Ascending aorta (tissue), 2 donors: Measurements from ENCODE around the gene PCDHA3. TPM values are rescaled to one million over a fixed set of nuclear protein-coding genes. Genes with fewer than 3 reads are reported as not detected.
"Not testable (repeated sequence)": the region's sequence is repeated elsewhere in the genome, so short reads cannot be mapped to it uniquely, and the experiment has no call there.

Experiments
- DNase-seq, 2 donors: peaks; one replicate each; pipeline ENCODE4 v3.0.0-alpha.2; 2019; ENCODE audit warnings: low spot score in 2 of 2
- H3K27ac ChIP-seq, 2 donors: fragments of 200-600 bp; sonication (generic); one replicate each; pipeline ENCODE4 v1.5.1; 2016 to 2017; ENCODE audit warnings: mild to moderate bottlenecking in 1 of 2
- H3K27me3 ChIP-seq: fragments of 200-600 bp; sonication (generic); one replicate; pipeline ENCODE4 v1.5.1; 2017
- H3K36me3 ChIP-seq, 2 donors: fragments of 200-600 bp; sonication (generic); one replicate each; pipeline ENCODE4 v1.5.1; 2016
- H3K4me1 ChIP-seq, 2 donors: fragments of 200-600 bp; sonication (generic); one replicate each; pipeline ENCODE4 v1.5.1; 2016 to 2017; ENCODE audit warnings: mild to moderate bottlenecking in 1 of 2
- H3K4me3 ChIP-seq, 2 donors: fragments of 200-600 bp; sonication (generic); one replicate each; pipeline ENCODE4 v1.5.1; 2016 to 2017; ENCODE audit warnings: mild to moderate bottlenecking in 1 of 2
- H3K9me3 ChIP-seq, 2 donors: fragments of 200-600 bp; sonication (generic); one replicate each; pipeline ENCODE4 v1.5.1; 2016
- intact Hi-C: fragments of 100-400 bp; cut with DNase I; formaldehyde crosslinking; loops from one replicate; pipeline ENCODE4 v1.15.1; 2023
- total RNA-seq: library from RNA; depleted of rRNA; stranded (reverse); fragments of >200 nt; gene quantifications from one replicate; pipeline ENCODE4 v1.1.0, GENCODE V29; 2016
- TF ChIP-seq, protein P1 (sequence below), 3 experiments: fragments of 200-600 bp in 2 of 3; fragments of 450-650 bp in 1 of 3; sonication (generic) in 2 of 3; IDR thresholded peaks; one replicate each; pipeline ENCODE4 v1.5.1; 2016 to 2019; ENCODE audit warnings: antibody characterized with exemption in 3 of 3, mild to moderate bottlenecking in 1 of 3, moderate library complexity in 1 of 3

PCDHA3 gene
- total RNA-seq, 1 donor from 2014 or later: not detected

DNA sequence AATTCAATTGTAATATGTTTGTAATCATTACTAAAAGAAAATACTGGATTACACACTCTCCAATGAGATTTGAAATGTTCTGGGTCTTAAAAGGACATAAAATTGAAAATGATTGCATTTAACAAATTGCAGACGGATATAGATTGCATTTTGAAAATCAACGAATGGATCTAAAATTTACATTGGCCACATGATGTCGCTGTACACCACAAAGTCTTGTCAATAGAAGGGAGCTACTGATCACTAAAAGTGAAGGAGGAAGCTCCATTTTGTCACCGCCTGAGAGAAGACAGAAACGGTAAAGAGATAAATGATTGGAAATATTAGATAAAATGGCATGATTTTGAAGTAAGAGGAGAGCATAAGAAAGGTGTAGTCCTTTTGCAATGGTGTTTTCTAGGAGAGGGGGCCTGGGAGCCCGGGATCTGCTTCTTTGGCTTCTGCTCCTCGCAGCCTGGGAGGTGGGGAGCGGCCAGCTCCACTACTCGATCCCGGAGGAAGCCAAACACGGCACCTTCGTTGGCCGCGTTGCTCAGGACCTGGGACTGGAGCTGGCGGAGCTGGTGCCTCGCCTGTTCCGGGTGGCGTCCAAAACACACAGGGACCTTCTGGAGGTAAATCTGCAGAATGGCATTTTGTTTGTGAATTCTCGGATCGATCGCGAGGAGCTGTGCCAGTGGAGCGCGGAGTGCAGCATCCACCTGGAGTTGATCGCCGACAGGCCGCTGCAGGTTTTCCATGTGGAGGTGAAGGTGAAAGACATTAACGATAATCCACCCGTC is 14.8 kb upstream of the PCDHA3 start, which contains the start of gene PCDHA1:
PCDHA1 (plus strand) TSS at position 236 of the 782 bp plus-strand sequence.
- intact Hi-C loops: no loop called here
- Histone ChIP-seq H3K27me3 (no peaks in the 10 kb centered on the region), H3K4me1 (no peaks in the 10 kb centered on the region), H3K27ac (no peak within 1 kb of the TSS), H3K36me3 (no peaks in the 10 kb centered on the region), H3K9me3 (peaks cover 19 to 53% of the 10 kb centered on the region in 2 donors), H3K4me3 (no peak within 1 kb of the TSS)
- TF ChIP-seq, protein P1, sequence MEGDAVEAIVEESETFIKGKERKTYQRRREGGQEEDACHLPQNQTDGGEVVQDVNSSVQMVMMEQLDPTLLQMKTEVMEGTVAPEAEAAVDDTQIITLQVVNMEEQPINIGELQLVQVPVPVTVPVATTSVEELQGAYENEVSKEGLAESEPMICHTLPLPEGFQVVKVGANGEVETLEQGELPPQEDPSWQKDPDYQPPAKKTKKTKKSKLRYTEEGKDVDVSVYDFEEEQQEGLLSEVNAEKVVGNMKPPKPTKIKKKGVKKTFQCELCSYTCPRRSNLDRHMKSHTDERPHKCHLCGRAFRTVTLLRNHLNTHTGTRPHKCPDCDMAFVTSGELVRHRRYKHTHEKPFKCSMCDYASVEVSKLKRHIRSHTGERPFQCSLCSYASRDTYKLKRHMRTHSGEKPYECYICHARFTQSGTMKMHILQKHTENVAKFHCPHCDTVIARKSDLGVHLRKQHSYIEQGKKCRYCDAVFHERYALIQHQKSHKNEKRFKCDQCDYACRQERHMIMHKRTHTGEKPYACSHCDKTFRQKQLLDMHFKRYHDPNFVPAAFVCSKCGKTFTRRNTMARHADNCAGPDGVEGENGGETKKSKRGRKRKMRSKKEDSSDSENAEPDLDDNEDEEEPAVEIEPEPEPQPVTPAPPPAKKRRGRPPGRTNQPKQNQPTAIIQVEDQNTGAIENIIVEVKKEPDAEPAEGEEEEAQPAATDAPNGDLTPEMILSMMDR (IDR thresholded peaks at IDR 0.05): no peak
- DNase-seq: no peak

DNA sequence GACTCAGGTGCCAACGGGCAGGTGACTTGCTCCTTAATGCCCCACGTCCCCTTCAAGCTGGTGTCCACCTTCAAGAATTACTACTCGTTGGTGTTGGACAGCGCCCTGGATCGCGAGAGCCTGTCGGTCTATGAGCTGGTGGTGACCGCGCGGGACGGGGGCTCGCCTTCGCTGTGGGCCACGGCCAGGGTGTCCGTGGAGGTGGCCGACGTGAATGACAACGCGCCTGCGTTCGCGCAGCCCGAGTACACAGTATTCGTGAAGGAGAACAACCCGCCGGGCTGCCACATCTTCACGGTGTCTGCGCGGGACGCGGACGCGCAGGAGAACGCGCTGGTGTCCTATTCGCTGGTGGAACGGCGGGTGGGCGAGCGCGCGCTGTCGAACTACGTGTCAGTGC is 13.4 kb upstream of the PCDHA3 start:
- H3K27ac ChIP-seq, H3K4me1 ChIP-seq, intact Hi-C loops, H3K27me3 ChIP-seq, DNase-seq, H3K4me3 ChIP-seq, H3K36me3 ChIP-seq: not testable (repeated sequence)
- peaks cover 19 to 50% of the 10 kb centered on the region in 2 donors for H3K9me3 ChIP-seq

DNA sequence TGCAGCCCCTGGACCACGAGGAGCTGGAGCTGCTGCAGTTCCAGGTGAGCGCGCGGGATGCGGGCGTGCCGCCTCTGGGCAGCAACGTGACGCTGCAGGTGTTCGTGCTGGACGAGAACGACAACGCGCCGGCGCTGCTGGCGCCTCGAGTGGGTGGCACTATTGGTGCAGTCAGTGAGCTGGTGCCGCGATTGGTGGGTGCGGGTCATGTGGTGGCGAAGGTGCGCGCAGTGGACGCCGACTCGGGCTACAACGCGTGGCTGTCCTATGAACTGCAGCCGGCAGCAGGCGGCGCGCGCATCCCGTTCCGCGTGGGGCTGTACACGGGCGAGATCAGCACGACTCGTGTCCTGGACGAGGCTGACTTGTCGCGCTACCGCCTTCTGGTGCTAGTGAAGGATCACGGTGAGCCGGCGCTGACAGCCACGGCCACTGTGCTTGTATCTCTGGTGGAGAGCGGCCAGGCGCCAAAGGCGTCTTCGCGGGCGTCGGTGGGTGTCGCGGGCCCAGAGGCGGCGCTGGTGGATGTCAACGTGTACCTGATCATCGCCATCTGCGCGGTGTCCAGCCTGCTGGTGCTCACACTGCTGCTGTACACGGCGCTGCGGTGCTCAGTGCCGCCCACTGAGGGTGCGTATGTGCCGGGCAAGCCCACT is 12.9 kb upstream of the PCDHA3 start:
- H3K36me3 ChIP-seq, H3K27me3 ChIP-seq, intact Hi-C loops, H3K4me3 ChIP-seq, H3K27ac ChIP-seq, DNase-seq, H3K4me1 ChIP-seq: not testable (repeated sequence)
- H3K9me3 ChIP-seq: peaks cover 19 to 49% of the 10 kb centered on the region in 2 donors

DNA sequence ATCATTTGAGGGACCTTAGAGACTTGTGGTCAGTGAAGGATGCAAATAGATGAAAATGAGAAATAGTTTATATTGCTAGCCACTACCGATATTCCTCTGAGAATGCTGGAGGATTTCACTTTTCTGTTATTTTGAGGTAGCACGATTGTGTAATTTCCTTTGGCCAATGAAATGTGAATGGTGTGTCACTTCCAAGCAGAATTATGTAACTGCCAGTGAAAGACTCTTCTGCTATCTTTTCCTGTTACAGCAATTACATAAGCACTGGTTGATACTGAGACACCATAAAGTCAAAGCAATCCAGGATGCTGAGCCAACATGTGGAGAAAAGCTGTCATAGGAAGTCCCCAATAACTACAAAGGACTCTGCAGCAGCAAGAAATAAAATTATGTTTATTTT is 9.8 kb upstream of the PCDHA3 start:
- DNase-seq: no peak
- H3K27me3 ChIP-seq: no peaks in the 10 kb centered on the region
- H3K4me3 ChIP-seq: no peak overlapping the region
- H3K9me3 ChIP-seq: peaks cover 16 to 59% of the 10 kb centered on the region in 2 donors
- TF ChIP-seq, protein P1 (IDR thresholded peaks at IDR 0.05): no peak
- intact Hi-C loops: no loop called here
- no peaks in the 10 kb centered on the region for H3K36me3 ChIP-seq
- H3K4me1 ChIP-seq: no peaks in the 10 kb centered on the region
- no peak overlapping the region for H3K27ac ChIP-seq

DNA sequence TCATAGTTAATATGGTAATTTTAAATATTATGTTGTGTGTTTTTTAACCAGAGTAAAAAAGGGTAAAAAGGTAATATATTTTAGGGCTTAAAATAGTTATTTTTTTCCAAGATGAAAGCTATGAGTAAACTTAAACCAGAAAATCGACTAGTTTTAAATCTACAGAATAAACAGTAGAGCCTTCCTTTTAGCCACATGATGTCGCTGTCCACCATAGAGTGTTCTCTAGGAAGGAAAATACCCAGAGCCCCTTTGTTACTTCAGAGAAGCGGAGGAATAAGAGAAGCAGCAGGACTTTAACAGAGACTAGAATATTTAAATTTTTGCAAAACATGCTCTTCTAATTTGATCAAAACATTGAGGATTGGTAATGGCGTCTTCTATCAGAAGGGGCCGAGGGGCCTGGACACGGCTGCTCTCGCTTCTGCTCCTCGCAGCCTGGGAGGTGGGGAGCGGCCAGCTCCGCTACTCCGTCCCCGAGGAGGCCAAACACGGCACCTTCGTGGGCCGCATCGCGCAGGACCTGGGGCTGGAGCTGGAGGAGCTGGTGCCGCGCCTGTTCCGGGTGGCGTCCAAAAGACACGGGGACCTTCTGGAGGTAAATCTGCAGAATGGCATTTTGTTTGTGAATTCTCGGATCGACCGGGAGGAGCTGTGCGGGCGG is 6.1 kb upstream of the PCDHA3 start, which contains the start of gene PCDHA2:
PCDHA2 (plus strand) TSS at position 258 of the 664 bp plus-strand sequence.
- intact Hi-C loops: no loop called here
- TF ChIP-seq, protein P1 (IDR thresholded peaks at IDR 0.05): no peak
- DNase-seq: no peak
- Histone ChIP-seq H3K4me3 (no peak within 1 kb of the TSS), H3K9me3 (peaks cover 0 to 44% of the 10 kb centered on the region in 2 donors), H3K36me3 (no peaks in the 10 kb centered on the region), H3K4me1 (no peaks in the 10 kb centered on the region), H3K27ac (no peak within 1 kb of the TSS), H3K27me3 (no peaks in the 10 kb centered on the region)

DNA sequence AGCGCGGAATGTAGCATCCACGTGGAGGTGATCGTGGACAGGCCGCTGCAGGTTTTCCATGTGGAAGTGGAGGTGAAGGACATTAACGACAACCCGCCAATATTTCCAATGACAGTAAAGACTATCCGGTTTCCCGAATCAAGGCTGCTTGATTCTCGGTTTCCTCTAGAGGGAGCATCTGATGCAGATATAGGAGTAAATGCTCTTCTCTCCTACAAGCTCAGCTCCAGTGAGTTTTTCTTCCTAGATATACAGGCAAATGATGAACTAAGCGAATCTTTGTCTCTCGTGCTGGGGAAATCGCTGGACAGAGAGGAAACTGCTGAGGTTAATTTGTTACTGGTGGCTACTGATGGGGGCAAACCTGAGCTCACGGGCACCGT is 5.6 kb upstream of the PCDHA3 start:
- peaks cover 0 to 44% of the 10 kb centered on the region in 2 donors for H3K9me3 ChIP-seq

DNA sequence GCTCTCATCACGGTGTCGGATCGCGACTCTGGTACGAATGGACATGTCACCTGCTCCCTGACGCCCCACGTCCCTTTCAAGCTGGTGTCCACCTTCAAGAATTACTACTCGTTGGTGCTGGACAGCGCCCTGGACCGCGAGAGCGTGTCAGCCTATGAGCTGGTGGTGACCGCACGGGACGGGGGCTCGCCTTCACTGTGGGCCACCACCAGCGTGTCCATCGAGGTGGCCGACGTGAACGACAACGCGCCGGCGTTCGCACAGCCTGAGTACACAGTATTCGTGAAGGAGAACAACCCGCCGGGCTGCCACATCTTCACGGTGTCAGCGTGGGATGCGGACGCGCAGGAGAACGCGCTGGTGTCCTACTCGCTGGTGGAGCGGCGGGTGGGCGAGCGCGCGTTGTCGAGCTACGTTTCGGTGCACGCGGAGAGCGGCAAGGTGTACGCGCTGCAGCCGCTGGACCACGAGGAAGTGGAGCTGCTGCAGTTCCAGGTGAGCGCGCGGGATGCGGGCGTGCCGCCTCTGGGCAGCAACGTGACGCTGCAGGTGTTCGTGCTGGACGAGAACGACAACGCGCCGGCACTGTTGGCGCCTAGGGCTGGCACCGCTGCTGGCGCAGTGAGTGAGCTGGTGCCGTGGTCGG is 4.7 kb upstream of the PCDHA3 start:
- DNase-seq, H3K27me3 ChIP-seq, H3K4me1 ChIP-seq, H3K4me3 ChIP-seq, intact Hi-C loops, H3K36me3 ChIP-seq, H3K27ac ChIP-seq: not testable (repeated sequence)
- H3K9me3 ChIP-seq: peaks cover 0 to 44% of the 10 kb centered on the region in 2 donors

More for the DNA sequence above, 5.6 kb upstream of the PCDHA3 start:
- Histone ChIP-seq H3K4me1 (no peaks in the 10 kb centered on the region), H3K36me3 (no peaks in the 10 kb centered on the region), H3K27me3 (no peaks in the 10 kb centered on the region), H3K4me3 (no peak overlapping the region), H3K27ac (no peak overlapping the region)
- intact Hi-C loops: no loop called here
- TF ChIP-seq, protein P1 (IDR thresholded peaks at IDR 0.05): no peak
- no peak for DNase-seq
